Activated CD8-positive, alpha-beta T cell treated with anti-CD3 and anti-CD28 coated beads, Interleukin-2, amount 10 ng/mL, durations not matched to agents 7 days and 5 days (primary cell): ENCODE data around the gene PDS5B. TPM values are rescaled to one million over a fixed set of nuclear protein-coding genes. Genes with fewer than 3 reads are reported as not detected.

Source experiments
- ATAC-seq: fragments of 150-1000 bp; cut with Tn5 transposase; one replicate; pipeline ENCODE4 v1.10.0; 2021; ENCODE audit warnings: moderate library complexity
- CTCF ChIA-PET: fragments of 350-600 bp; sonication (Branson Sonifier 250); formaldehyde crosslinking; loops from one replicate; lab custom pipeline; 2021; ENCODE audit warnings: antibody characterized with exemption; lab: Charles Lee
- POLR2A ChIA-PET: fragments of 350-600 bp; sonication (Branson Sonifier 250); formaldehyde crosslinking; loops from one replicate; lab custom pipeline; 2021; ENCODE audit warnings: antibody characterized with exemption; lab: Charles Lee
- DNase-seq: peaks from one replicate; pipeline ENCODE4 v3.0.0-alpha.2; 2020
- H3K27ac Mint-ChIP-seq: one replicate; pipeline ENCODE4 v1.8.0; 2021; ENCODE audit warnings: mild to moderate bottlenecking, mixed read lengths
- H3K27me3 Mint-ChIP-seq: one replicate; pipeline ENCODE4 v1.8.0; 2021; ENCODE audit warnings: low read depth, mixed read lengths
- H3K36me3 Mint-ChIP-seq: one replicate; pipeline ENCODE4 v1.8.0; 2021; ENCODE audit warnings: low read depth, mixed read lengths
- H3K4me1 Mint-ChIP-seq: one replicate; pipeline ENCODE4 v1.8.0; 2021; ENCODE audit warnings: low read depth, mixed read lengths
- H3K4me3 Mint-ChIP-seq: one replicate; pipeline ENCODE4 v1.8.0; 2021; ENCODE audit warnings: mild to moderate bottlenecking, mixed read lengths
- H3K9me3 Mint-ChIP-seq: one replicate; pipeline ENCODE4 v1.8.0; 2022; ENCODE audit warnings: mixed read lengths; ENCODE audit not compliant: insufficient read depth
- total RNA-seq, 2 experiments: library from RNA; stranded (reverse); gene quantifications; one replicate each; pipeline ENCODE4 v1.2.3, GENCODE V29; 2021

Gene PDS5B
- total RNA-seq, 2 experiments from 2014 or later, result 62.5 to 72.3 TPM

DNA sequence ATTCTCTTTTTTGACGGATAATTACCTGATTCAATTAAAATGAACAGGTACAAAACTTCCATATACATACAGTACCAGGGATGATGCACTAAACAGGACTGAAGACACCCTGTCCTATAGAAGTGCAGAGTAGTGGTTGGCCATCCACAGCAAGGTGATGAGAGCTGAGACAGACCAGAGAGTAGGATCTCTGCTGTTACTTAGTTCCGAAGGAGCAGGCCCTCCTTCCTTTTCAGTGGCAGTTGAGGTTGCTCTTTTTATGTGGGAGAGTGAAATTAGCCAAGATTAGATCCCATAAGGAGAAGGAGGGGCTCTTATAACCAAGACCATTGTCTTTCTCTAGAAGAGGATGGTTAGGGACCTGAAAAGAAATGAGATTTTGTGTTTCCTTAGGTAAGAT is 4.0 kb downstream of the PDS5B start:
- Mint-ChIP-seq H3K9me3 (no peaks in the 10 kb centered on the region), H3K36me3 (peaks cover 16% of the 10 kb centered on the region), H3K4me3 (no peak overlapping the region), H3K27me3 (peaks cover 2% of the 10 kb centered on the region), H3K4me1 (peaks cover 48% of the 10 kb centered on the region), H3K27ac (no peak overlapping the region)
- DNase-seq (no peak), ATAC-seq (no peak)
- POLR2A ChIA-PET, result no interaction called here
- CTCF ChIA-PET, result interaction anchor here (0.7 to 4.4 kb wide), 6 partner anchors 10 to 322 kb away, joined by 3 to 65 read pairs (median 6); no protein-coding TSS in a partner anchor

GRCh38 chr13:32592082-32592481 is 5.8 kb downstream of the PDS5B start:
- Mint-ChIP-seq H3K4me1 (peaks cover 54% of the 10 kb centered on the region), H3K9me3 (no peaks in the 10 kb centered on the region), H3K36me3 (peaks cover 18% of the 10 kb centered on the region), H3K27ac (no peak overlapping the region), H3K4me3 (no peak overlapping the region), H3K27me3 (no peaks in the 10 kb centered on the region)
- ChIA-PET CTCF (interaction anchor here (0.7 to 2.1 kb wide), 7 partner anchors 8 to 426 kb away, joined by 3 to 7 read pairs (median 5); no protein-coding TSS in a partner anchor), POLR2A (no interaction called here)
- ATAC-seq, result no peak
- DNase-seq, result no peak

DNA sequence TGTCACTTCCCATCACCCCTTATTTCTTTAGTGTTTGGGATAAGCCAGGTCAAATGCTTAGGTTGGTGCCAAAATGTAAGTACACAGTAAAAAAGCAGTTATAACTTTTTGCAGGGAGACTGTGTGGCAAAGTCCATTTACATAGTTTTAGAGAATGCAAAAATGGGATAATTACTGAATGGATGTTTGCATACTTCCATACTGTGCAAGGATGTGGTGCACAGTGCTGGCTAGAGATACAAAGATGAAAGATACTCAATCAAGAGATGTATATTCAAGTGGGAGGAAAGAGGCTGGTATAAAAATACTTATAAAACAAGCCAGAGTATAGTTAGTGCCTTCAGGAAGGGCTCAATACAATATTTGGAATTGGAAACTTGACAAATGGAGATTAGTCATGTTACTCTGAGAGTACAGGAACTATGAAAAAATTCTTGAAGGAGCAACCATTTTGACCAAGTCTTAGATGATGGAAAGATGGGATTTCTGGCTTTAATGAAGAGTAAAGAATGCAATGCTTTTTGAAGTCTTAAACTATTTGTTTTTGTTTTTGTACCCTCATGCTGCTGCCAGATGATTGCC is 8.0 kb downstream of the PDS5B start:
- ATAC-seq (no peak), DNase-seq (no peak)
- no peak overlapping the region for H3K27ac Mint-ChIP-seq
- H3K4me1 Mint-ChIP-seq, result peaks cover 41% of the 10 kb centered on the region
- ChIA-PET POLR2A (no interaction called here), CTCF (interaction anchor here (1.5 to 2.0 kb wide), 2 partner anchors 12 to 45 kb away, joined by 4 read pairs; no protein-coding TSS in a partner anchor)
- peaks cover 13% of the 10 kb centered on the region for H3K36me3 Mint-ChIP-seq
- no peak overlapping the region for H3K4me3 Mint-ChIP-seq
- no peaks in the 10 kb centered on the region for H3K27me3 Mint-ChIP-seq
- no peaks in the 10 kb centered on the region for H3K9me3 Mint-ChIP-seq

DNA sequence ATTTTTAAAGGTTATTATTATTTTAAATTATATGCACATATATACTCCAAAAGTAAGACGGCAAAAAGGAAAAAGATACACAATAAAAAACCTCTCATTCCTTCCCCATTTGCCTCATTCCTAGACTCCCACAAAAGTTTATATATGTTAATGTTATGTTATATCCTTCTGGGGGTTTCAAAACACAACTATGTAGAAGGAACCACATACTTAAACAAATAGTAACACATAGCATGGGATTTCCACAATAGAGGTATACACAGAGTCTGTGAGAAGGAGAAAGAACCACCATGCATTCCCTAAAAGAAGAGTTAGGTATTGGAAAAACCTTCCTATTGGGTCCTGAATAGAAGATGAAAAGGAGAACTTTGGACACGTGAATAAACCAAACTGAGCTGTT is 9.1 kb downstream of the PDS5B start:
- CTCF ChIA-PET, result interaction anchor here (1.8 to 2.5 kb wide), 2 partner anchors 8 to 14 kb away, joined by 5 to 11 read pairs; no protein-coding TSS in a partner anchor
- no peaks in the 10 kb centered on the region for H3K9me3 Mint-ChIP-seq
- no peaks in the 10 kb centered on the region for H3K27me3 Mint-ChIP-seq
- H3K4me1 Mint-ChIP-seq, result peaks cover 34% of the 10 kb centered on the region
- no peak overlapping the region for H3K27ac Mint-ChIP-seq
- no peak overlapping the region for H3K4me3 Mint-ChIP-seq
- H3K36me3 Mint-ChIP-seq, result peaks cover 18% of the 10 kb centered on the region
- no peak for ATAC-seq
- DNase-seq, result no peak
- POLR2A ChIA-PET, result no interaction called here

GRCh38 chr13:32600890-32601289 is 14.6 kb downstream of the PDS5B start:
- H3K36me3 Mint-ChIP-seq, result peaks cover 43% of the 10 kb centered on the region
- CTCF ChIA-PET, result interaction anchor here (0.6 to 1.4 kb wide), 6 partner anchors 9 to 68 kb away, joined by 3 to 5 read pairs (median 3); partner anchors contain the start of gene PDS5B
- no peak for DNase-seq
- H3K27me3 Mint-ChIP-seq, result no peaks in the 10 kb centered on the region
- no peak overlapping the region for H3K4me3 Mint-ChIP-seq
- H3K27ac Mint-ChIP-seq, result no peak overlapping the region
- peaks cover 26% of the 10 kb centered on the region for H3K4me1 Mint-ChIP-seq
- peaks cover 20% of the 10 kb centered on the region for H3K9me3 Mint-ChIP-seq
- POLR2A ChIA-PET, result no interaction called here
- ATAC-seq, result no peak

- Mint-ChIP-seq H3K4me3 (no peak overlapping the region), H3K4me1 (no peaks in the 10 kb centered on the region), H3K27me3 (no peaks in the 10 kb centered on the region), H3K27ac (no peak overlapping the region), H3K36me3 (peaks cover 55% of the 10 kb centered on the region), H3K9me3 (peaks cover 20% of the 10 kb centered on the region)
- POLR2A ChIA-PET, result no interaction called here
- CTCF ChIA-PET, result no interaction called here
- ATAC-seq (no peak), DNase-seq (no peak)
Observed at GRCh38 chr13:32609428-32609827, 23.2 kb downstream of the PDS5B start.

GRCh38 chr13:32610538-32610937 is 24.3 kb downstream of the PDS5B start:
- H3K27me3 Mint-ChIP-seq, result no peaks in the 10 kb centered on the region
- ATAC-seq (no peak), DNase-seq (no peak)
- H3K4me1 Mint-ChIP-seq, result no peaks in the 10 kb centered on the region
- peaks cover 52% of the 10 kb centered on the region for H3K36me3 Mint-ChIP-seq
- no peak overlapping the region for H3K4me3 Mint-ChIP-seq
- CTCF ChIA-PET, result no interaction called here
- no peak overlapping the region for H3K27ac Mint-ChIP-seq
- POLR2A ChIA-PET, result no interaction called here
- H3K9me3 Mint-ChIP-seq, result peaks cover 22% of the 10 kb centered on the region

DNA sequence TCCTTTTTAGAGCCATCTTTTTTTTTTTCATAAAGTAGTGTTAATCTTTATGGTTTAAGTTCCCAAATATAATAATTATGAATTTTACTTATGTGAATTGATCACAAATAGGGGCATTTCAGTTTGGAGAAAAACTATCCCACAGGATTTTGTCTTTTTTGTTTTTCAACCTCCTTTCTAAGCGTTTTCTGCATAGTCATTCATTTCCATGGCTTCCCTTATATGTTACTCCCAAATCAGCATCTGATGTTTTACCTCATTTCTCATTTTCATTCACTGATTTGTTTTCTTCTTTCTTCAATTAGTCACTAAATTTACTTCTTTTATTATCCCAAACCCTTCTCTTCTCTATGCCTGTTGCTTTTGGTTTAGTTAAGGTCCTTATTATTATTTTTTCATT is 24.7 kb downstream of the PDS5B start:
- no peak overlapping the region for H3K4me3 Mint-ChIP-seq
- no peak overlapping the region for H3K27ac Mint-ChIP-seq
- CTCF ChIA-PET, result no interaction called here
- H3K9me3 Mint-ChIP-seq, result peaks cover 23% of the 10 kb centered on the region
- no peaks in the 10 kb centered on the region for H3K27me3 Mint-ChIP-seq
- DNase-seq (no peak), ATAC-seq (no peak)
- POLR2A ChIA-PET, result no interaction called here
- H3K4me1 Mint-ChIP-seq, result no peaks in the 10 kb centered on the region
- H3K36me3 Mint-ChIP-seq, result peaks cover 50% of the 10 kb centered on the region

DNA sequence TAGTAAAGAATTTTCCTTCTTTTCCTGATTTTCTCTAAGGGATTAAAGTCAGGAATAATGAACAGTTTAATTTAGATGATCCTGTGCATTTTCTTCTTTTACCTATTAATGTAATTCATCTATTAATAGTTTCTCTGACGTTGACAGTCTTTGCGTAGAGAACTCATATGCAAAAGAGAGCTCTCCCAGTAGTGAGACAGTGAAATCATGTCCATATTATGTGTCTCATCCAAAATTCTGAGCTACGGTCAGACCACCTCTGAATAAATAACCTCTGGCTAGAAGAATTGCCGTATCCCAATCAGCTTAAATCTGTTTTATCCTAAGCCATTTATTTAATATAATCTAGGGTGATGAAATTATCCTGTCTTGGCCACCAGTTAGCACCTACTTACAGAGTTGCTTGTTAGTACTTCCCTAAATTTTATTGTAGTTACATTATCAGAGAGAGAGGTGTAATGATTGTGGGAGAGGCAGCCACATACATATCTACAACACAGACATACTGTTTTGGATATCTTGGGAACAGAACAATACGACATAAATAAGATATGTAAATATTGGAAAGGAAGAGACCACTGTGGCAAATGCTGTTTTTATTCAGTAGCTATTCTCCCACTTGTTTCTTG is 30.7 kb downstream of the PDS5B start:
- H3K27ac Mint-ChIP-seq, result no peak overlapping the region
- DNase-seq, result no peak
- no peaks in the 10 kb centered on the region for H3K27me3 Mint-ChIP-seq
- H3K4me3 Mint-ChIP-seq, result no peak overlapping the region
- no peaks in the 10 kb centered on the region for H3K4me1 Mint-ChIP-seq
- no peak for ATAC-seq
- H3K9me3 Mint-ChIP-seq, result peaks cover 60% of the 10 kb centered on the region
- POLR2A ChIA-PET, result no interaction called here
- peaks cover 63% of the 10 kb centered on the region for H3K36me3 Mint-ChIP-seq
- CTCF ChIA-PET, result interaction anchor here (0.9 to 1.2 kb wide), 2 partner anchors 26 to 34 kb away, joined by 3 read pairs; no protein-coding TSS in a partner anchor

DNA sequence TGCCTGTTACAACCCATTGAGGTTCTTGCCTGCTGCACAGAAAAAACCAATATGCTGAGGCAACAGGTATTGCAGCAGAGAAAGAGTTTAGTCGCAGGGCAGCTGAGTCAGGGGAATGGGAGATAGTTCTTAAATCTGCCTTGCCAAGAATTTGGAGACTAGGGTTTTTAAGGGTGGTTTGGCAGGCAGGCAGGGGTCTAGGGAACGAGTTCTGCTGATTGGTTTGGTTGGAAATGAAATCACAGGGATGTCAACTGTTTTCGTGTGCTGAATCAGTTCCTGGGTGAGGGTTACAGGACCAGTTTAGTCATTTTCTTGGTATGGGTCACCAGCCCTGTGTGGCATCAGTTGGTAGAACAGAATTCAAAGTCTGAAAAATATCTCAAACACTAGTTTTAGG is 36.6 kb downstream of the PDS5B start:
- Mint-ChIP-seq H3K4me3 (no peak overlapping the region), H3K36me3 (peaks cover 53% of the 10 kb centered on the region), H3K4me1 (peaks cover 5% of the 10 kb centered on the region), H3K27ac (no peak overlapping the region), H3K9me3 (peaks cover 48% of the 10 kb centered on the region), H3K27me3 (no peaks in the 10 kb centered on the region)
- DNase-seq (no peak), ATAC-seq (no peak)
- ChIA-PET POLR2A (no interaction called here), CTCF (interaction anchor here (0.7 to 1.2 kb wide), 2 partner anchors 17 to 37 kb away, joined by 3 read pairs; no protein-coding TSS in a partner anchor)

DNA sequence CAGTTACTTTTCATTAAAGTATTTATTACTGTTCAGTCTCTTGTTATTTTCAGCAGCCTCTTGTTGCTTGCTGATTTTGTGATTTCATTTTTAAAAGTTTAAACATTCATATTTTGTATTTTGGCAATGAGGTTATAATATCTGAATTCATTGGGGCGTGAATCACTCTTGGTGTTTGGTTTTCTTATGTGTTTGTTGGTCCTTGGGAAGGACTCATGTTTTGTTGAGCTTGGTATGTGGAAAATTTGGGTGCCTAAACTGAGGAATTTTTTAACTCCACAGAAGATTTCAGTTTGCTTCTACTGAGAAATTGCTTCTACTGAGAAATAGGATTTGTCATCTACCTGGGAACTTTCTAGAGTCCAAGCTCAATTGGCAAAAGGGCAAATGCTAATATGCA is 38.2 kb downstream of the PDS5B start:
- H3K27ac Mint-ChIP-seq, result no peak overlapping the region
- H3K9me3 Mint-ChIP-seq, result peaks cover 40% of the 10 kb centered on the region
- no peak overlapping the region for H3K4me3 Mint-ChIP-seq
- H3K27me3 Mint-ChIP-seq, result no peaks in the 10 kb centered on the region
- peaks cover 5% of the 10 kb centered on the region for H3K4me1 Mint-ChIP-seq
- no peak for DNase-seq
- H3K36me3 Mint-ChIP-seq, result peaks cover 47% of the 10 kb centered on the region
- ChIA-PET CTCF (interaction anchor here (0.9 to 1.9 kb wide), 4 partner anchors 12 to 38 kb away, joined by 3 to 6 read pairs (median 4); partner anchors contain the start of gene PDS5B), POLR2A (no interaction called here)
- ATAC-seq, result no peak

- Mint-ChIP-seq H3K9me3 (peaks cover 17% of the 10 kb centered on the region), H3K27ac (no peak overlapping the region), H3K27me3 (no peaks in the 10 kb centered on the region), H3K4me1 (peaks cover 16% of the 10 kb centered on the region), H3K4me3 (no peak overlapping the region), H3K36me3 (peaks cover 40% of the 10 kb centered on the region)
- POLR2A ChIA-PET, result no interaction called here
- CTCF ChIA-PET, result no interaction called here
- ATAC-seq (no peak), DNase-seq (no peak)
Observed at GRCh38 chr13:32627793-32628192, 41.5 kb downstream of the PDS5B start.
